Measurements from ENCODE around the gene PSD4. TPM values are rescaled to one million over a fixed set of nuclear protein-coding genes. Genes with fewer than 3 reads are reported as not detected.

The PSD4 gene
- total RNA-seq, 1 experiment from 2014 or later, result 1.5 TPM

DNA sequence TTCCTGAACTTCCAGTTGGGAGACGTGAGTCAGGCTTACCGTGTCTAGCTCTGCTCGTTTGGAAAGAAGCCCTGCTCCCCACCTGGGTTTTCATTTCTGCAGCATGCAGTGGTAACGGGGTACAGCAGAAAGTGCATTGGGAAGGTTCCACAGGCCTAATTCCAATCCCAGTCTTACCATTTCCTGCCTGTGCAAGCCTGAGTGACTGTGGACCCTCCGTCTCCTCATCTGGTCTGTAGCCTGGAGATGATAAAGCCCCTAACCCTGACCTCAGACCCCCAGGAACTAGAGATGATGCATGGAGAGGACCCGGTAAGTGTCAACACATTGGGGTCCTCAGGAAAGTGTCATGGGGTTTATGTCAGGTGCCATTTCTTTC lies 5.8 kb upstream of the PSD4 start:
- DNase-seq (ENCODE audit: low spot score), result no peak

DNA sequence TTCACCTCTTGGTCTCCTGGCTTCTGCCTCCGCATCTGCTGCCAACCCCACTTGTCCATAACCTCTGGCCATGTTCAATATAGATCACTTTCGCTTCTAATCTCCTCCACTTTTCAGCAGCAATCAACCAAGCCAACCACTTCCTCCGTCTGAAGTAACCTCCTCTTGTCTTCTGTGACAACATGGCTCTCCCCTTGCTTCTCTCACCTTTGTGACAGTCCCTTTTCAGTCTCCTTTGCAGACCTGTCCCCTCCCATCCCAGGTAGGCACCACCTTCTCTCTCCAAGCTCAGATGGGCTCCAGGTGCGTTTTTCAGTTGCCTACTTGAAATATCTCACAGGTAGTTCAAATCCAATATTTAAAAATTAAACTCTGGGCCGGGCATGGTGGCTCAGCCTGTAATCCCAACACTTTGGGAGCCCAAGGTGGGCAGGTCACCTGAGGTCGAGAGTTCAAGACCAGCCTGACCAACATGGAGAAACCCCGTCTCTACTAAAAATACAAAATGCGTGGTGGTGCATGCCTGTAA lies 4.7 kb upstream of the PSD4 start:
- no peak for DNase-seq (ENCODE audit: low spot score)

DNA sequence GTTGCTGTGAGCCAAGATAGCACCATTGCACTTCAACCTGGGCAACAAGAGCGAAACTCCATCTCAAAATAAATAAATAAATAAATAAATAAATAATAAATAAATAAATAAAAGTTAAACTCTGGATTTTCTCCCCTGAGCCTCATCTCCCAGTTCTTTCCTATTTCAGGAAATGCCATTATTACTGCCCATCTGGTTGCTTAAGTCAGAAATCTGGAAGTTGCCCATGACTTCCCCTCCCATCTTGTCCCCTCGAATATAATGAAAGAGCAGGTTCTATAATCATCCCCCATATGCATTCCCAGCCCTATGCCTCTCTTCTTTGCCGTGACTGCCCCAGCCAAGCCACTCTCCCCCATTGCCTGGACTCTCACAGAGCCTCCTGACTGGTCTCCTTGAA lies 4.2 kb upstream of the PSD4 start:
- no peak for DNase-seq (ENCODE audit: low spot score)

DNA sequence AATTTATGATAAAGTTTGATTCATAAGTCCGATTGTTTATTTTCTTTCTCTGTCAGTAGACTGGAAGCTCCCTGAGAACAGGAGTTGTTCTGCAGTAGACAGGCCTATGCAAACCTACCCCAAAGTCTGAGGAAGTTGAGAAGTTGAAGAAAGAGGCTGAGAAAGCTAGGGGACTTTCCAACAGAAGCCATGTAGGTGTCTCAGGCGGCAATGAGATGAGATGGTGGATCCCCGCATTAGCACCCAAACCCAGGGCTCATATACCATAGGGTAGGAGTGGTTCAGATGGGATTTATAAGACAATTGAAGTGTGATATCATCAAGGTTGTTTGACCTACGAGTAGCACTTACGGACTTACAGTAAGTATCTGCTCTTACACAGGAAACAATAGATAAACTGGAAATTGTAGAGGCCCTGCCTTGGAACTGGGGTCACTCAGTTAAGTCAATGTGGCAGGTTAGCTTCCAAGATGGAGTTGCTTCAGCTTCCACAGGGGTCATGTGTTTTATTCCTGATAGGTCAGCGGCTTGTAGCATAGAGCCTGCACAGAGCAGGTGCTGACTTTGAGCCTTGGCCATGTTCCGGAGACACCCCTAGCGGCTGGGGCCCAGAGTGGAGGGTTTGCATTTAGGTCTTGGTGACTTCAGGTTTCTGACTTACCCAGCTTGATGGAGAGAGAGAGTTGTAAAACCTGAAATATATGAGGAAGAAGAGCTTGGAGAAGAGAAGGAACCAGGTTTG lies 2.3 kb upstream of the PSD4 start:
- DNase-seq (ENCODE audit: low spot score), result no peak

DNA sequence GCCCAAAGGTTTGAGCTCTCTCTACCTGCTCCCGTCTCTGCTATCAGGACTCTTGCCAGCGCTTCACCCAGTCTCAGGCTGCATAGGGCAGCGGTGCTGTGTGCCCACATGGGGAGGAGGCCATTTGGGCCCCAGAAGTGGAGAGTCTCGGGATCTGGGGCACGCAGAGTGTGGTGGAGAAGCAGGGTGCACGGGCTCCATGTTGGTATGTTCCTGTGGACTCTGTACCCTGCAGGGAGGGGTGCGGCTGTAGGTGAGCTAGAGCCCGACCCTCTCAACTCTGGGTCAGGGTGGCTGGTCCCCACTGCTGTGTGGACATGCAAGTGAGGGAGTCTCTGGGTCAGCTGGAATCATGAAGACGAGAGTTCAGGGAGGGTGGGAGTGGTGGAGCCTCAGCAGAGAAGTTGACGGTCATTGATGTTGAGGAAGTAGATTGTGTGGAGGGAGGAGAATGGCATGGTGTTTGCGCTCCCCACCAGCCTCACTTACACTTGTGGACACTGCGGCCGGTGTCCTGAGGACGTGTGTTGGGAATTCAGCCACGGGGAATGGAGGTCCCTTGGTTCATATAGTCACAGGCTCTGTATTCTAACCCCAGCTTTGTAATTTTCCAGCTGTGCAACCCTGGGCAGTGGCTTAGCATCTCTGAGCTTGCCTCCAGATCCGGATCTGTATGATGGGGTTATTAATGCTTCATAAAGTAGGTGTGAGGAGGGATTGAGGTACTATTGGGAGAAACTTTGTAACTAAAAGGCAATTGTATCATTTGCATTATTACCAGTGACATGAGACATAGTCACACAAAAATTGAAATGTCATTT lies 840 bp upstream of the PSD4 start:
- no peak for DNase-seq (ENCODE audit: low spot score)

DNA sequence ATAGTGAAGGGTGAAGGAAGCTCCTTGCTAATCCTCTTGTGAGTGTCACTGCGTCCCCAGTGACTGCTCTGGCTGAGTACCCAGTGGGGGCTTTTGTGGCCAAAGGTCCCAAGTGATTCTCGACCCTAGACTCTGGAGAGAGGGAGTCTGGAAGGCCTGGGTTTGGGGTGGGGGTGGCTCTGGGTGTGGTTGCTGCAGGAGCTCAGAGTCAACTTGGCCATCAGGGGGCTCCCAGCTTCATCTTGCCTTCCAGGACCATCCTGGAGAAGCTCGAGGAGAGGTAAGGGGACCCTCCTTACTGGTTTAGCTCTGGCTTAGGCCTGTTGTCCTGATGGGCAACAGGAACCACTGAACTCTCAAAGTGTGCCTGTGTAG lies 592 bp downstream of the PSD4 start:
- DNase-seq (ENCODE audit: low spot score), result no peak

DNA sequence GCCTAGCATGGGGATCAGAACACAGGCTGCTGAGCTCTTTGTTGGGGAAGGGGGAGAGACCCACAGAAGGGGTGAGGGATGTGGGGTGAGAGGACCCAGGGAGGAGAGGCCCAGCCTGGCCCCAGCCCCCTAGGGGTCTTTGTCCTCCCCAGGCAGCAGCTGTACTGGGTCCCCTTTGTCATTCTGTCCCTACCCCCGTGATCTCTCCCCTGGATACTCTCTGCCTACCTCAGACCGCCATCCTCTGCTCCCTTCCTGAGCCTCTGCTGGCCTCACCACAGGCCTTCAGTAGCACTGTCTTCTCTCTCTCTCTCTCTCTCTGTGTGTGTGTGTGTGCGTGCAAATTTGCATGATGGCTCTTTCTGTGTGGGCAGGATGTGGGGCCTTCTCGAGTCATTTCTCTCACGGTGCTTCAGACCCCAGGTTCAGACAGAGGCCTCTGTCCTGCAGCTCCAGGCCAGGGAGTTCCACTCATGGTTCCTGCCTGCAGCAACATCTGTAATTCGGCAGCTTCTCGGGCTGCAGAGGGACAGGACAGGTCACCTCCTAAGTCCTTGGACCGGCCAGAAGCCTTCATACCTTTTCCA lies 1.4 kb downstream of the PSD4 start:
- DNase-seq (ENCODE audit: low spot score), result no peak

DNA sequence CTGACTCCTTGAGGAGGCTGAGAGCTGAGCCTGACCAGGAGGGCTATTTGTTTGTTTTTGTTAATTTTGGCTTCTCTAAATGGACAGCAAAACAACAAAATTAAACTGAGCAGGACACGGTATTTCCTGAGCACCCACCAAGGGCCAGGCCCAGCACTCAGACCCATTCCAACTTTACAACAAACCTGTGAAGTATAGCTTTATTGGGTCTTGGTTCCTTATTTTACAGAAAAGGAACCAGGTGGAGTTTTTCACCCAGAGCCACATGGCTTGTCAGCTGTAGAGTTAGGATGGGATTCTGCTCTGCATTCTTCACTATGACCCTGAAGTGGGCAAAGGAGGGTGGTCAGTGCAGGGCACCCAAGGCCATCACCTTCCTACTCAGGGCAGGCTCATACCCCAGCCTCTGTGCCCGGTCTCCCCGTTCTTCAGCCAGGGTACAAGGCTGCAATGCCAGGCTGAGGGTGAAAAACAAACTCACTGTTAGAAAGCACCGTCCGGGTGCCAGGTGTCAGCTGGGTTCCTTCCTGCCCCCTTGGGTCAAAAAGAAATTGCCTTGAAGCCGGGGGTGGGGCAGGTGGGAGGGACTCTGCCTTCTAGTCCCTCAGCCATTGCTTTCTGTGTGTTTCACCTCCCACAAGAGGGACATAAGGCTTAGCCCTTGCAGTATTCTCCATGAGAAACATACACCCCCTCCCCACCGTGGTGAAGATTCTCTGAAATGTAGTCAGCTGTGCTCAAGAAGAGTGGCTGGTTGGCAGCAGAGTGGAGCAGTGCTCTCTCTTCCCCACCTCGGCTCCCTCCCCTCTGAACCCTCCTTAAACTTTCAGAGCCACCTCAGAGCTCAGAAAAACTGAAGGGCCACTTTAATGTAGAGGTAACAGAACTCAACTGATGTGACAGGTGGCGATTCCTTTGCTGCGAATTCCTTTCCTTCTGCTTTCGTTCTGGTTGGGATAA lies 2.2 kb downstream of the PSD4 start:
- no peak for DNase-seq (ENCODE audit: low spot score)

DNA sequence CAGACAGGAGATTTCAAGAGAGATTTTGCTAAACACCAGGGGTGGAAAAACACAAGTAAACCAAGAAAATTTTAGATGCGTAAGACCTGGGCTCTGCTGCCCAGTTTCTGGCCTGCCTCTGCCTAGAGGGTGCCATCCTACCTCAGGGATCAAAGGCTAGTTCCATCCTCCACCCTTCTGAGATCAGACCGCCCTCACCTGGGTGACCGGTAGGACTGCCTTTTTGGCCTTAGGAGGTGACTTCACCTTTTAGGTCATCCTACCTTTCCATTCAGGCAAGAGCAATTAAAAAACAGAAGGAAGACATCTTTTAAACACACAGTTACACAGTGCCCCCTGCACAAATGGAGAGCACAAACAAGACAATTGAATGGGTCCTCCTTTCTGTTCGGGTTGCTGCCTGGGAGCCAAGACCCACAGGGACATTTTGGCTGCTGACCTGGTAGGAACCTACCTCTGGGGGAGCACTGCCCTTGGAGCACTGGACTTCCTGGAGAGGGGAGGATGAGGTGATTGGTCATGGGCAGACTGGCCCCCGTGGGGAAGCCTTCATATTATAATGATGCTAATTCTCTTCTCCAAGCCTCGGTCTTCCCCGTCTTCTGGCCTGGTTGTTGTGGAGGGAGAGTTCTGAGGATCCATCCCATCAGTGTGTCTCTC lies 3.1 kb downstream of the PSD4 start:
- DNase-seq (ENCODE audit: low spot score), result no peak

DNA sequence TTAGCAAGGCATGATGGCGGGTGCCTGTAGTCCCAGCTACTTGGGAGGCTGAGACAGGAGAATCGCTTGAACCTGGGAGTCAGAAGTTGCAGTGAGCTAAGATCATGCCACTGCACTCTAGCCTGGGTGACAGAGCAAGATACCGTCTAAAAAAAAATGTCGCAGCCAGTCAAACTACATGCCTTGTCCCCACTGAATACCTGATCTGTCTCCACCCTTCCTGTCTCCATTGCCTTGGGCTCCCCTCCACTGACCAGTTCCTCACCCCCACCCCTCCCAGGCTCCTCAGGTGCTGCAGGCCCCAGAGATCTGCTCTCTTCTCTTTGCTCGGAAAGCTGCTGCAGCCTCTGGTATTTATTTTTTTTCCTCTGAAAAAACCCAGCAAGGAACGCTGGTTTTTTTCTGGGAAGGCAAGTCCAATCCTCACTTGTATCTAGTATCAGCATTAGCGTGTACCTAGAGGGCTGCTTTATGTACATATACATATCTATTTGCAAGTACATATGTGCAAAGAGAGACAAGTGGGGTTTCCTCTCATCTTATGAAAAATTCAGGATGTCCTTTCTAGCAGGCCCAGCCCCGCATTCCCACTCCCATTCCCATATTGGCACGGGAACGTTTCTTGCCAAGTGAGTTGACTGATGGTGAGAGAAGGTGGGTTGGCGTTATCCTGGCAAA lies 4.4 kb downstream of the PSD4 start:
- no peak for DNase-seq (ENCODE audit: low spot score)

DNA sequence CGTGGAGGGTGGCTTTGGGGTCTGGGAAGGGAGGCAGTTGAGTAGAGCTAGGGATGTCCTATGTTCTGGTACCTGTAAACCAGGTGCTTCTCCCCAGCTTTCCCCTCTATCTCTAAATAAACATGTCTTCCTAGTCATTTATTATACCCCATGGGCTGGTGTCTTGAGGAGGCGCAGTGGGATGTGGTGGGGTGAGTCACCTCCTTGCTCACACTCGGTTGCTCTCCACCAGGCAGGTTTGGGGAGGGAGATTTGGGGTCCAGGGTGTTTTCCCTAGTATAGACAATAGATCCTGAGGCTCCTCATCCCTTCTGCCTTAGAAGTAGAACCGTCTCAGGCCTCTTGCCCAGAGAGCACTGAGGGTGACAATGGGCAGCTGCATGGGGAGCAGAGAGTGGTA lies 5.1 kb downstream of the PSD4 start:
- no peak for DNase-seq (ENCODE audit: low spot score)

DNA sequence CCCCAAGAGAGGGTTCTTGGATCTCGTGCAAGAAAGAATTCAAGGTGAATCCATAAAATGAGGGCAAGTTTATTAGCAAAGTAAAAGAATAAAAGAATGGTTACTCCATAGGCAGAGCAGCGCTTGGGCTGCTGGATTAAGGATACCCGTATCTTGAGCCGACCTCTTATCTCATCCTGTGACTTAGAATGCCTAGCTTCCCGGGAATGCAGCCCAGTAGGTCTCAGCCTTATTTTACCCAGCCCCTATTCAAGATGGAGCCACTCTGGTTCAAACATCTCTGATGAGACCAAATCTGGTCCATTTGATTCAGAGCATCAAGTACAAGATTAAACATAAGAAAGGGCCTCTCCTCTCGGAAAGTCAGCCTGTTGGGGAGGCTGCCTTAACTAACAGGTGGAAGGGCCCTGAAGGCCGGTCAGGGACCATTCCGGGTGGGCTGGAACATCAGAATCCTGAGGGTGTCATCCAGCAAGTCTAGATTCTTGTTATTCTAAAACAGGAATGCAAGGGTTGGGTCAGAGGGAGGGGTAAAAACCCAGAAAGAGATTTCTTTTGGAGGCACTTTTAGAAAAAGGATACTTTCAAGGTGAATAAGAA lies 5.8 kb downstream of the PSD4 start:
- DNase-seq (ENCODE audit: low spot score), result no peak

DNA sequence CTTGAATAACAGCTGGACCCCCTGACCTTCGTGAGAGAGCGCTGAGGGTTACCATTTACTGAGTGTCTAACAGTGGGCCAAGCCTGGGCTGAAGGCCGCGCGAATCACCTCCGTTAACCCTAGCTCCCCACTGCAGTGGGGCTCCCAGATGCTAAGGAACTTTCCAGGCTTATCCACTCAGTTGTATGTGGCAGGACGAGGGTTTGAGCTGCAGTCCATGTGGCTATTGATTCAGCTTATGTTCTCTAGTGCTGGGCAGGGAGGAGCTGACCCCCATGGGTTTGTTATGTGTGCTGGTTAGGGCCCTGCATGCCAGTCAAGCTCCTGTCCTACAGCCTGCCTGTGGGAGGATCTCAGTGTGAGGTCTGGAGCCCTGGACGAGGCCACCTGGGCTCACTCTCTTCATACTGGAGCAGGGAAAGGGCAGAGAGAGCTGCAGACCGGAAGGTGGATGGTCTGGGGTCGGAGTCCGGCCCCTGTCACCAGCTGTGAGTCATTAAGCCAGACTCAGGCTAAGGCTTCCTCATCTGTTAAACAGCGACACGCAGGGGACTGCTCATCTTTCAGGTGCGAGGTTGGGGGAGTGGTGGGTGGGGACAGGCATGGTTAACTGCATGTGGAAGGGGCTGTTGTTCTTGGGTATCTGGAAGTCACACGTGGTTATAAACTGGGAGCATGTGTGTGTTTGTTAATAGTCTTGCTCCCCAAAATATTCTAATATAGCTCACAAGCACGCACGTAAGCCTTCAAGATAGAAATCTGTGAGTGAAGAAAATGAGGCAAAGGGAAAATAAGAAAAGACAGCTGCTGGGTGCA lies 6.6 kb downstream of the PSD4 start:
- DNase-seq (ENCODE audit: low spot score), result no peak

DNA sequence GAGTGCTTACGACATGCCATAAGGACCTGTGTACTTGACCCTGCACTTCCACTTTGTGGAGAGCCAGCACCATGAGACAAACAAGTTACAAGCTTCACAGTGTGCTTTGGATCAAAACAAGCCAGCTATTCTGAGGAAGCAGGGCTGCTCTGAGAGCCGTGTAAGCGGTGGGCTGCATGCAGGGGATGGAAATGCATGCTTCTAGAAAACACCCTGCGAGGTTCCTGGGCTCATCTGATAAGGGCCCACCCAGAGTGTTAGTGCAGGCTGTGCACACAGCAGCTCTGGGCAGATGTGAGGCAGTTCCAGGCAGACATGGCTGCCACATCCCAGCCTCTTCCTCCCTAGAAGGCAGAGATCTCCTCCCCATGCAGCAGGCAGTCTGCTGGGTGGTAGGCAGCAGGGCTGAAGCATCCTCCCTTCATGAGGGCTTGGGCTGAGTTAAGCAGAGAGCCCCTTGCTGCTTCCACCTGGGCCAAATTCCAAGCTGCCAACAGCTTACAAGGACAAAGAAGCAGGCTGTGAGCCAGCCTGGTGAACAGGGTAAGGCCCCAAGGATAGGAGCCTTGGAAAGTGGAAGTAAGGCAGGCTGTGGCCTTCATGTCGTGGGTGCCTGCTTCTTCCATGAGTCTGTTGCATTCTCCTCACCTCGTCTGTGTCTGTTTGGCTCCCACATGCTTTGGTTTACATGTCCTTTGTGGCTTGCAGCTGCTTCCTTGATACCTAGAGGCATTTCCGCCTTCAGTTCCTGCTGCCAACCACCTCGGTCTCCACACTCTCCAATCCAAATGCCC lies 7.7 kb downstream of the PSD4 start:
- no peak for DNase-seq (ENCODE audit: low spot score)

DNA sequence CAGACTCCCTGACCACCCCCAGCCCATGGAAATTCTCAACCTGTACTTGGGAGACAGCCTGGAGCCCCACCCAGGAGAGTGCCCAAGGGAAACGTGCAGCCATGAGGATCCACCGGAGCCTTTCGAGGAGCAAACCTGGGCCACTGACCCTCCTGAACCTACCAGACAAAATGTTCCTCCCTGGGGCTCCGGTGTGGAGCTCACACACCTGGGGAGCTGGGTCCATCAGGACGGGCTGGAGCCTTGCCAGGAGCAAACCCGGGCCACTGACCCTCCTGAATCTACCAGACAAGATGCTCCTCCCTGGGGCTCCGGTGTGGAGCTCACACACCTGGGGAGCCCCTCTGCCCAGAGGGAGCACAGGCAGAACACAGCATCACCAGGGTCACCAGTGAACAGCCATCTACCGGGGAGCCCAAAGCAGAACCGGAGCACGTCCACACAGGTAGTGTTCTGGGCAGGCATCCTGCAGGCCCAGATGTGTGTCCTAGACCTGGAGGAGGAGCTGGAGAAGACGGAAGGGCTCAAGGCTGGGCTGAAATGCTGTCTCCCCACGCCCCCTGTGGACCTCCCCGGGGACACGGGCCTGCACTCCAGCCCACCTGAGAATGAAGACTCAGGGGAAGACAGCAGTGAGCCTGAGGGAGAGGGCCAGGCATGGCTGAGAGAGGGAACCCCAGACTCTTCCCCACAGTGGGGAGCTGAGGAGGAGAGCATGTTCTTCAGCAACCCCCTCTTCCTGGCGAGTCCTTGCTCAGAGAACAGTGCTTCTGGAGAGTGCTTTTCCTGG lies 8.9 kb downstream of the PSD4 start:
- no peak for DNase-seq (ENCODE audit: low spot score)

DNA sequence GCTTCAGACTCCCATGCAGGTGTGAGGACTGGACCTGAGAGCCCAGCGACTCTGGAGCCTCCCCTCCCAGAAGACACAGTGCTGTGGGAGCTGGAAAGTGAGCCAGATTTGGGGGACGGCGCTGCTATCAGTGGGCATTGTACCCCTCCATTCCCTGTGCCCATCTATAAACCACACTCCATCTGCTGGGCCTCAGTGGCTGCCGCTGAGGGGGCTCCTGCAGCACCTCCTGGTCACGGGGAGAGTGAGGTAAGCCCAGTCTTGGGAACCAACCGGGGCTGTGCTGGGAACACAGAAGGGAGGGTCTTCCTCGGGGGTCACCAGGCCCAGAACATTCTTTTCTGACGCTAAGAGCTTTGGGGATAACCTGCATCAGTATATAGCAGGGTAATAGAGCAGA lies 9.5 kb downstream of the PSD4 start:
- DNase-seq (ENCODE audit: low spot score), result no peak

DNA sequence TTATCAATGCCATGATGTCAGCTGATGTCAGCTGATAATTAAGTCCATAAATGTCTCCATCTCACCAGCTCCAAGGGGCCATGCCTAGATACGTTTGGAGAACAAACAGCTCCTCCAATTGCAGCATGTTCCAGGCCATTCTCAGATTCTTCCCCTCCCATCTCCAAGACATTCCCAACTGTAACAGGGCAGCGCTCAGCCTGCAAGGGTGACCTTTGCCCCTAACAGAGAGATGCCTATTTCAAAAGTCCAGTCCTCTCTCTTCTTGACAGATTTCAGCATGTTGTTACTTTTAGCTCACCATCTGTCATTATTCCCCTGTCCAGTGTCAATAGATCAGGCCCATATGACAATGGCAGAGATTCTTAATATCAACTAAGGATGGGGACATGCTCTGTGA lies 9.9 kb downstream of the PSD4 start:
- no peak for DNase-seq (ENCODE audit: low spot score)
